Measurements from ENCODE around the gene MRGPRE.

MRGPRE gene

DNA sequence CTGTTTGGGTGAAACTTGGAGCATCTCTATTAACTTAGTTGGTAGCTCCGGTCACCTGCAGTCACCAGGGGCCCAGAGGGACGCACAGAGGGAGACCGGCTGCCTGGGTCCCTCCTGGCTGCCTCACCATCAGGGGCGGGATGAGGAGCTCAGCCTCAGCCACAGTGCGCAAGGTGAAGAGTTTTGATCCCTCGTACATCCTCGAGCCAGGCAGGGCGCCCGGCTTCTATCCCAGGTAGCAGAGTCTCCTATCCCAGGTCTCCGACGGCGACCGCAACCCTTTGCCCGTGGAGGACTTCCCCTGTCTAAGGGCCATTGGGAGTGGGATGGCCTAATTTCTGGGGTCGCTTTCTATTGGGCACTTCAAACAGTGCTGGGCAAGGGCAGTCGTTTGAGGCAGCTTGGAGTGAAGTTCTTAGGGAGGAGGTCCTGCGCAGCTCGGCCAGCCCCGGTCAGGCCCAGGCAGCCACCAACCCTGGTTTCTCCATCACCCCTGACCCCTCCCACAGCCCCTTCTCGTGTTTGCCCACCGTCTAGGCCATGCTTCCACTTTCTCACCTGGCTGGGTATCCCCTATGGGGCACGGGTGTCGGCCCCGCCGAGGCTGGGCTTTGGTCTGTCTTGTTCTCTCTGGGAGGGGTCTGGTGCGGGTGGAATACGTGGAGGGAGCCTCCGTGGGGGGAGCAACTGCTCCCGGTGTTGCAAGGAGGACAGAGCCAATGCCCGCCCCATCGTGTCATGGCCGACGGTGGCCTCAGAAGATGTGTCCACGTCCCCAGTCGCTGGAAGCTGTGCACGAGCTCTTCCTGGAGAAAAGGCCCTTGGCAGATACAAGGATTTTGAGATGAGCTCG, 10.0 kb downstream of the MRGPRE start:
- H3K27me3 Mint-ChIP-seq, result peaks cover 14 to 49% of the 10 kb centered on the region in 2 donors
- DNase-seq (no peak), ATAC-seq (replicated peaks) (no peak)
- H3K27ac Mint-ChIP-seq, result no peak overlapping the region
- H3K9me3 Mint-ChIP-seq, result no peaks in the 10 kb centered on the region
- no peaks in the 10 kb centered on the region for H3K36me3 Mint-ChIP-seq
- peaks cover 1 to 2% of the 10 kb centered on the region in 2 donors for H3K4me1 Mint-ChIP-seq
- no peak overlapping the region for H3K4me3 Mint-ChIP-seq

DNA sequence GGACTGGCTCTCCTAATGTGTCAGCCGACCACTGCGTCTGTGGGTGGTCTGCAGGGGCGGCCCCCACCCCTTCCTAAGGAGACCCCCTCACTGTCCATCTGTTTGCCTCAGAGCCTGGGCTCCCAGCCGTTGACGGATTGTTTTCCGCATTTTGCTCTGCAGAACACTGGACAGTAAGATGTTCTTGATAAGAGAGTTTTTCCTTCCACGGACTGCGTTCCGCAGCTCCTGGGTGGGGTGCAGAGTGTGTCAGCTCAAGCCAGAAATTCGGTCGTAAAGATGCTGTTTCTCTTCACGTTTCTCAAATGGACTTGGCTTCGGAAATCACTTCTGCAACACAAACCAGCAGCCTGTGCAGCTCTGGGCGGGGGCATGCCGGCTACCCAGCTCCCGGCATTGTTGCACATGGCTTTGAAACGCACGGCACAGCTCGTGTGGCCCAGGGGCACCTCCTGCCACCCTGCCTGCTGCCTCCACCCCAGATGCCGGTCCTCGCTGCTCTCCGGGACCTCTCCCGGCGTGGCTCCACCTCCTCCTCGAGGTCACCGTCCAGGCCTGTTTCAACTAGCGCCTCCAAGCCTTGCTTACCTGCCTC, 10.7 kb downstream of the MRGPRE start:
- Mint-ChIP-seq H3K36me3 (no peaks in the 10 kb centered on the region), H3K27me3 (peaks cover 21 to 53% of the 10 kb centered on the region in 2 donors), H3K4me3 (no peak overlapping the region), H3K9me3 (no peaks in the 10 kb centered on the region), H3K4me1 (peaks cover 6 to 7% of the 10 kb centered on the region in 2 donors), H3K27ac (no peak overlapping the region)
- ATAC-seq (replicated peaks), result no peak
- no peak for DNase-seq

DNA sequence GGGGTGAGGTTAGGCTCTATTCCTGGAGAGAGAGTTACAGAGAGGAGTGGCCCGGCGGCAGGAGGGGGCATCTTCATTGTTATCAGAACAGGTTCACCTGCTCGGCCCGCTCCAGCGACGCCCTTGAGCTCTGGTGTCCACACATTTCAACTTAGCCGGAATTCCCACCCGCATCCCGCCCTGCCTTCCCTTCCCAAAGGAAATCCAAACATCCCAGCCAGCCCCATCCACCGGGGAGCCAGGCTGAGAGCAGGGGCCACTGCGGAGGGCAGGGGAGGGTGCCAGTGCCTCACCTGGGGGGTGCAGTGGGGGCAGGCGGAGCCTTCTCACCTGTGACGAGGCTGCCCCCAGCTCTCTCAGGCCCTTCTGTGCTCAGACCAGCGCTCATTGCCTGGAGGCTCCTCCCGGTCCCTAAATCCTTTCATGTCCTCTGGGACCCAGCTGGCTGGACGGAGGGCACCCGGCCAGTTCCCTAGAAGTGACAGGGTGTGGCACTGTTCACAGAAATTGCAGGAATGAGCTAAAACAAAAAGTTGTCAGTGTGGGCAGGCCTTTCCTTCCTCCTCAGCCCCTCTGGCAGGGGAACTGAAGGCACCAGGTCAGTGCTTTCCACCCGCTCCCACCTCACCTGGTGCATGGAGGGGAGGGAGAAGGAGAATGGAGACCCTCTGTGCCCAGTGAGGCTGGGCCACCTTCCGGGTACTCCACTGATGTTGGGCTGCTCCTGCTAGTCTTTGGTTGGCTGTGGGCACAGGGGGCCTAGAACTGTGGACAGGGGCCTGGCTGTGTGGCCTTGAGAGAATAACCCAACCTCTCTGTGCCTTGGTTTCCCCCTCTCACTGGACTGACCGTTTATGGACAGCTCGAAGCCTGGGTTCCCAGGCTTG, 11.5 kb downstream of the MRGPRE start:
- Mint-ChIP-seq H3K4me1 (peaks cover 6 to 7% of the 10 kb centered on the region in 2 donors), H3K36me3 (no peaks in the 10 kb centered on the region), H3K27me3 (peaks cover 26 to 53% of the 10 kb centered on the region in 2 donors), H3K9me3 (no peaks in the 10 kb centered on the region), H3K27ac (no peak overlapping the region), H3K4me3 (no peak overlapping the region)
- DNase-seq, result no peak
- ATAC-seq (replicated peaks), result no peak

- DNase-seq, result no peak
These were observed 12.1 kb downstream of the MRGPRE start for GRCh38 chr11:3220101-3220500.

GRCh38 chr11:3219281-3219892, 12.8 kb downstream of the MRGPRE start:
- Mint-ChIP-seq H3K27me3 (peaks cover 38 to 59% of the 10 kb centered on the region in 2 donors), H3K27ac (no peak overlapping the region), H3K4me3 (no peak overlapping the region), H3K4me1 (peaks cover 6 to 7% of the 10 kb centered on the region in 2 donors), H3K9me3 (no peaks in the 10 kb centered on the region), H3K36me3 (no peaks in the 10 kb centered on the region)
- no peak for ATAC-seq (replicated peaks)
- no peak for DNase-seq

More at GRCh38 chr11:3220101-3220500, 12.1 kb downstream of the MRGPRE start:
- no peak overlapping the region for H3K27ac Mint-ChIP-seq
- peaks cover 6 to 7% of the 10 kb centered on the region in 2 donors for H3K4me1 Mint-ChIP-seq
- H3K36me3 Mint-ChIP-seq, result no peaks in the 10 kb centered on the region
- H3K27me3 Mint-ChIP-seq, result peaks cover 33 to 59% of the 10 kb centered on the region in 2 donors
- no peak for ATAC-seq (replicated peaks)
- H3K9me3 Mint-ChIP-seq, result no peaks in the 10 kb centered on the region
- H3K4me3 Mint-ChIP-seq, result no peak overlapping the region

- Mint-ChIP-seq H3K4me3 (no peak within 1 kb of the TSS), H3K27me3 (peaks cover 42 to 59% of the 10 kb centered on the region in 2 donors), H3K27ac (no peak within 1 kb of the TSS), H3K9me3 (peaks cover 0 to 2% of the 10 kb centered on the region in 2 donors), H3K4me1 (peaks cover 6 to 7% of the 10 kb centered on the region in 2 donors), H3K36me3 (no peaks in the 10 kb centered on the region)
- ATAC-seq (replicated peaks) (no peak), DNase-seq (no peak)
These were observed 13.5 kb downstream of the MRGPRE start, which contains the start of gene MRGPRG for GRCh38 chr11:3218483-3219280. Gene MRGPRG, minus strand, starts transcription at chr11:3218813. Its CDS starts 0 bp downstream, at chr11:3218813.

- ATAC-seq (replicated peaks) (no peak), DNase-seq (no peak)
- Mint-ChIP-seq H3K9me3 (peaks cover 0 to 2% of the 10 kb centered on the region in 2 donors), H3K36me3 (no peaks in the 10 kb centered on the region), H3K4me1 (peaks cover 6 to 7% of the 10 kb centered on the region in 2 donors), H3K27me3 (peaks cover 41 to 61% of the 10 kb centered on the region in 2 donors), H3K27ac (no peak overlapping the region), H3K4me3 (no peak overlapping the region)
These were observed 14.3 kb downstream of the MRGPRE start for GRCh38 chr11:3217818-3218482.

GRCh38 chr11:3216027-3216525, 16.1 kb downstream of the MRGPRE start:
- Mint-ChIP-seq H3K9me3 (peaks cover 6 to 7% of the 10 kb centered on the region in 2 donors), H3K36me3 (peaks cover 3% of the 10 kb centered on the region in 2 donors), H3K4me1 (peaks cover 6 to 7% of the 10 kb centered on the region in 2 donors), H3K27me3 (peaks cover 39 to 52% of the 10 kb centered on the region in 2 donors), H3K27ac (no peak overlapping the region), H3K4me3 (no peak overlapping the region)
- ATAC-seq (replicated peaks) (no peak), DNase-seq (no peak)

GRCh38 chr11:3215346-3216026, 16.7 kb downstream of the MRGPRE start:
- Mint-ChIP-seq H3K36me3 (peaks cover 3% of the 10 kb centered on the region in 2 donors), H3K4me3 (no peak overlapping the region), H3K9me3 (peaks cover 6 to 7% of the 10 kb centered on the region in 2 donors), H3K4me1 (peaks cover 6 to 7% of the 10 kb centered on the region in 2 donors), H3K27me3 (peaks cover 36 to 48% of the 10 kb centered on the region in 2 donors), H3K27ac (no peak overlapping the region)
- ATAC-seq (replicated peaks), result no peak
- DNase-seq, result no peak

DNA sequence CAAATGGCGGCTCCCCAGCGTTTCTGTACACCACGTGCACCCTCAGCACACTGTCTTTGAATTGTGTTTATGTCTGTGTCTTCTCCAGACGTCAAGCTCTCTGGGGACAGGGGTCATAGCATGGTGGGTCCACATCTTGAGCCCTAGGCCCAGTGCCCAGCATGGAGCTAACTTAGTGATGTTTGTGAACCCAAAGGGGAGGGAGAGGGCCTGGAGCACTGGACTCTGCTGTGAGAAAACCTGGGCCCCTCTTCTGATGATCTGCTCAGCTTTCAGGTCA, 17.9 kb downstream of the MRGPRE start:
- H3K27me3 Mint-ChIP-seq, result peaks cover 36 to 48% of the 10 kb centered on the region in 2 donors
- H3K9me3 Mint-ChIP-seq, result peaks cover 6 to 7% of the 10 kb centered on the region in 2 donors
- H3K4me3 Mint-ChIP-seq, result no peak overlapping the region
- peaks cover 6 to 7% of the 10 kb centered on the region in 2 donors for H3K4me1 Mint-ChIP-seq
- DNase-seq (no peak), ATAC-seq (replicated peaks) (no peak)
- H3K36me3 Mint-ChIP-seq, result peaks cover 3% of the 10 kb centered on the region in 2 donors
- no peak overlapping the region for H3K27ac Mint-ChIP-seq

DNA sequence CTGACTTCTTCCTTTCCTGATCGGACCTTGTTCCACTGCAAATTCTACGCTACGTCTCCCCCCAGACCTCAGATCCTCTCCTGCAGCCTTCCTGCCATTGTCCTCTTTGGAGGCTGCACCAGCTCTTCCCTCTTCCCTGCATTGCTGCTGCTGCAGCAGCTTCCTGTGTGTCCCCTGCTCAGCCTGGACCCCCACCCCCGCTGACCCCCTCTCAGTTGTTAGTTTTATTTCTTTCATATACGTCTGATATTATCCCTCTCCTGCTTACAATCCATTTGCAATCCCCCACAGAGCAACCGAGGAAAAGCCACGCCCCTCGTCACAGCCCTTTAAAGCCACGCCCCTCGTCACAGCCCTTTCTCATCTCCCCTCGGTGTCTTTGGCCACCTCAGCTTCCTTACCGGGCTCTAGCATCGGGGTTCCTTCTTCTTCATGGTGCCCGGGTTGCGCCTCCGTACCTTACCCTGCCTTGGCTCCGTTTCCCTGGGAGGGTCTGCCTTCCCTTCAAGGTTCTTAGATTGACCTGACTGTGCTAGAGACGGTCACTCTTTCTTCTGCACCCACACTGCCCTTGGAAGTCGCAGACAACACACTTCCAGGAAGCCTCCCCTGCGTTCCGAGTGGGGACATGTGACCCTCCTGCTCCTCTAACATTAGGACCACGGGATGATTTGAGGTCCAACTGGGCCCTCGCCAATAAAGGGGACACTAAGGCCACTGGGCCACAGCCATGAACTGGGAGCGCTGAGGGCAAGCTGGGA, 18.4 kb downstream of the MRGPRE start:
- no peak overlapping the region for H3K27ac Mint-ChIP-seq
- no peak for ATAC-seq (replicated peaks)
- H3K27me3 Mint-ChIP-seq, result peaks cover 36 to 48% of the 10 kb centered on the region in 2 donors
- H3K36me3 Mint-ChIP-seq, result peaks cover 3% of the 10 kb centered on the region in 2 donors
- DNase-seq, result no peak
- H3K4me3 Mint-ChIP-seq, result no peak overlapping the region
- H3K9me3 Mint-ChIP-seq, result peaks cover 6 to 7% of the 10 kb centered on the region in 2 donors
- peaks cover 6 to 7% of the 10 kb centered on the region in 2 donors for H3K4me1 Mint-ChIP-seq

GRCh38 chr11:3208272-3208671, 23.9 kb downstream of the MRGPRE start:
- Mint-ChIP-seq H3K27me3 (peaks cover 0 to under 1% of the 10 kb centered on the region in 2 donors), H3K27ac (no peak overlapping the region), H3K4me3 (no peak overlapping the region), H3K9me3 (peaks cover 5 to 7% of the 10 kb centered on the region in 2 donors), H3K36me3 (peaks cover 3% of the 10 kb centered on the region in 2 donors), H3K4me1 (no peaks in the 10 kb centered on the region)
- DNase-seq (no peak), ATAC-seq (replicated peaks) (no peak)
